Mucosa of stomach (tissue), 1 donor: ENCODE data around the gene HIRA.

Source experiments
- H3K27me3 ChIP-seq: one replicate; pipeline ENCODE4 v1.7.0; 2013; ENCODE audit warnings: mild to moderate bottlenecking, low read length; ENCODE audit not compliant: control insufficient read depth, insufficient read depth
- H3K36me3 ChIP-seq: one replicate; pipeline ENCODE4 v1.7.0; 2013; ENCODE audit warnings: low read length; ENCODE audit not compliant: control insufficient read depth, insufficient read depth
- H3K4me1 ChIP-seq: one replicate; pipeline ENCODE4 v1.7.0; 2013; ENCODE audit warnings: mild to moderate bottlenecking, low read length; ENCODE audit not compliant: control insufficient read depth, insufficient read depth
- H3K4me3 ChIP-seq: one replicate; pipeline ENCODE4 v1.7.0; 2013; ENCODE audit warnings: low read length
- H3K9ac ChIP-seq: one replicate; pipeline ENCODE4 v1.7.0; 2013; ENCODE audit warnings: mild to moderate bottlenecking, low read length, moderate library complexity
- H3K9me3 ChIP-seq: one replicate; pipeline ENCODE4 v1.7.0; 2013; ENCODE audit warnings: mild to moderate bottlenecking, low read length, moderate library complexity; ENCODE audit not compliant: control insufficient read depth
- donor health status: Pancreatic carcinoma.

HIRA gene

DNA sequence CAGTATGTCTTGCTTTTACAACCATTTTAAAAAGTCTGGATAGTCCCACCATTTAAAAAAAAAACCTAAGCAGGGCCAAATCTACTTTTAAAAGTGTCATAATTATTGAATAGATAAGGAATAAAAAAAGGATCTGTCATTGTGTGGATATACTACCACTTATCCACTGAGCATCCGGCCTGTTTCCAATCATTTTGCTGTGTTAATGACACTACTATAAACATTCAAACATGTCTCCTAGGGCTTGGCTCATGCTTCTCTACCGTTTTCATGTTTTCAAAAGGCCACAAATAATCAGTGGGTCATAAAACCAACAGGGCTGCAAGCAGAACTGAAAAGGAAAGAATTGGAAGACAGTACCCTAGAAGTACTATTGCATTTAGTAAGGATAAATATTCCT, 28.5 kb upstream of the HIRA start:
- H3K36me3 ChIP-seq, result peaks cover 17% of the 10 kb centered on the region
- H3K9me3 ChIP-seq, result no peaks in the 10 kb centered on the region
- H3K27me3 ChIP-seq, result no peaks in the 10 kb centered on the region

DNA sequence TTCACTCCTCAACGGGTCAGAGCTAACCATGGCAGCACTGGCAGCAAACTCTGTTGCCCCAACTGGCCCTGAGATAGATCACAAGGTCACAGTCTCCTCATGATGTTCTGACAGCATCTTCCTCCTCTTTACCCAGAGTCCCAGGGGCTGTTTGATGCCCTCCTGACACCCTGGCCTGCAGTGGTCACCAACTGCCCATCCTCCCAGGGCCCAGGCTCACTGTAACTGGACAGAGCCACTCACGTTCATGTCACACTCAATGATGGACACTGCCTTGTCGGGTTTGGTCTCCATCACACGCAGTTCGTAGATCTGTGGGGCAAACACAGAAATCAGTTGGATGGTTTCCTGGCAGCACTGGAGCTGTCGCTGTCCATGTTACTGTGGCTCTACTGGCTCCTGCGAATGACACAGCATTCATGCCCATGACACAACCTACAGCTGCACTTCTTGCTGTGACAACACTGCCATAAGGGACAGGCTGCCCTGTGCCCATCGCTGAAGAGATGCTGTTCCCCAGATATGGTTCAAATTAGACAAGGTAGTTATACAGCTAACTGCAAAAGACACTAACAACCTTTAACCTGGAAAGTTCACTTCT, 26.4 kb upstream of the HIRA start:
- Histone ChIP-seq H3K36me3 (peaks cover 11% of the 10 kb centered on the region), H3K4me3 (no peak overlapping the region), H3K27me3 (no peaks in the 10 kb centered on the region), H3K4me1 (no peaks in the 10 kb centered on the region), H3K9me3 (no peaks in the 10 kb centered on the region), H3K9ac (no peak overlapping the region)

More for the DNA sequence above, 28.5 kb upstream of the HIRA start:
- Histone ChIP-seq H3K9ac (no peak overlapping the region), H3K4me3 (no peak overlapping the region), H3K4me1 (no peaks in the 10 kb centered on the region)

GRCh38 chr22:19456541-19456940, 25.0 kb upstream of the HIRA start:
- Histone ChIP-seq H3K36me3 (peaks cover 11% of the 10 kb centered on the region), H3K4me3 (no peak overlapping the region), H3K9me3 (no peaks in the 10 kb centered on the region), H3K9ac (no peak overlapping the region), H3K4me1 (no peaks in the 10 kb centered on the region), H3K27me3 (no peaks in the 10 kb centered on the region)

DNA sequence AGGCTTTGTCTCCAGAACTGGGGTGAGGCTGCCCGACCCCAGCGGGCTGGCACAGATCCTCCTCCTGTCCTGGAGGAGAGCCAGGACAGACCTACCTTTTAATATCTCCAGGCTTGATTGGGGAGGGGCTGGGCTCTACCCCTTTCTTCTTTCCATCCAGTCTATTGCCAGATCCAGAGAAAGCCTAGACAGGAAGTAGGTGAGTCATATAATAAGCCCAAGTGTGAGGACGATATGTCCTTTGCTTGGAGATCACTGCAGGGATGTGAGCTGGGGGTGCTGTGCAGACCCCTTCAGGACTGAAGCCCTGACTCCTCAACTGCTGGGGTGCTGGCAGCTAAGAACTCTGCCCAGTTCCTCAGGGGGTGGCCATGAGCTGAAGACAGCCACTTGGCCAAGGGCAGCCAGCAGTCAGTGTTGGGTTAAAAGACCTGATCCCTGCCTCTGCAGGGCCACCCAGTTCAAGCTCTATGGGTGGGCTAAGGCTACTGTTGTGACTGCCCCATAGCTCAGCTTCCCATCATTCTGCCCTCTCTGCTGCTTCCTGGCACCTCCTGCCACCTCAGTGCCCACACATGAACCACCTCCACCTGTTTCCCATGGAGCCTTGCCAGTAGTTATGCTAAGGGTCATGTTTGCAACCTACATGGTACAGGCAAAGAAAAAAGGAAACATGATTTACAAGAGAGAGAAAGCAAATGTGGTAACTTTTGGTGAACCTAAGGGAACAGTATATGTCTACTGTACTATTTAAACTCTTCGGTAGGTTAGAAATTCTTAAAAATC, 24.2 kb upstream of the HIRA start:
- H3K9me3 ChIP-seq, result no peaks in the 10 kb centered on the region
- H3K9ac ChIP-seq, result no peak overlapping the region
- no peaks in the 10 kb centered on the region for H3K27me3 ChIP-seq
- no peak overlapping the region for H3K4me3 ChIP-seq
- H3K36me3 ChIP-seq, result peaks cover 11% of the 10 kb centered on the region
- no peaks in the 10 kb centered on the region for H3K4me1 ChIP-seq

GRCh38 chr22:19455033-19455432, 23.5 kb upstream of the HIRA start:
- Histone ChIP-seq H3K9me3 (no peaks in the 10 kb centered on the region), H3K36me3 (peaks cover 11% of the 10 kb centered on the region), H3K9ac (no peak overlapping the region), H3K4me1 (no peaks in the 10 kb centered on the region), H3K4me3 (no peak overlapping the region), H3K27me3 (no peaks in the 10 kb centered on the region)

- Histone ChIP-seq H3K36me3 (peaks cover 11% of the 10 kb centered on the region), H3K9ac (no peak overlapping the region), H3K4me1 (no peaks in the 10 kb centered on the region), H3K9me3 (no peaks in the 10 kb centered on the region), H3K4me3 (no peak overlapping the region), H3K27me3 (no peaks in the 10 kb centered on the region)
Measured at GRCh38 chr22:19454156-19454555, 22.6 kb upstream of the HIRA start.

GRCh38 chr22:19453718-19454117, 22.2 kb upstream of the HIRA start:
- Histone ChIP-seq H3K9me3 (no peaks in the 10 kb centered on the region), H3K9ac (no peak overlapping the region), H3K4me1 (no peaks in the 10 kb centered on the region), H3K27me3 (no peaks in the 10 kb centered on the region), H3K36me3 (peaks cover 11% of the 10 kb centered on the region), H3K4me3 (no peak overlapping the region)

- H3K27me3 ChIP-seq, result no peaks in the 10 kb centered on the region
- H3K36me3 ChIP-seq, result peaks cover 9% of the 10 kb centered on the region
- no peaks in the 10 kb centered on the region for H3K9me3 ChIP-seq
- no peak overlapping the region for H3K4me3 ChIP-seq
- H3K4me1 ChIP-seq, result peaks cover 8% of the 10 kb centered on the region
- H3K9ac ChIP-seq, result no peak overlapping the region
Measured at GRCh38 chr22:19451570-19451969, 20.0 kb upstream of the HIRA start.

- no peaks in the 10 kb centered on the region for H3K9me3 ChIP-seq
- H3K36me3 ChIP-seq, result peaks cover 6% of the 10 kb centered on the region
- H3K4me3 ChIP-seq, result no peak overlapping the region
Measured at GRCh38 chr22:19450363-19451175, 19.0 kb upstream of the HIRA start.

GRCh38 chr22:19449422-19449767, 17.9 kb upstream of the HIRA start:
- H3K36me3 ChIP-seq, result no peaks in the 10 kb centered on the region
- H3K9ac ChIP-seq, result no peak overlapping the region
- H3K4me1 ChIP-seq, result peaks cover 19% of the 10 kb centered on the region
- H3K9me3 ChIP-seq, result no peaks in the 10 kb centered on the region
- no peaks in the 10 kb centered on the region for H3K27me3 ChIP-seq
- H3K4me3 ChIP-seq, result no peak overlapping the region

More at GRCh38 chr22:19450363-19451175, 19.0 kb upstream of the HIRA start:
- no peak overlapping the region for H3K9ac ChIP-seq
- H3K27me3 ChIP-seq, result no peaks in the 10 kb centered on the region
- peaks cover 12% of the 10 kb centered on the region for H3K4me1 ChIP-seq

DNA sequence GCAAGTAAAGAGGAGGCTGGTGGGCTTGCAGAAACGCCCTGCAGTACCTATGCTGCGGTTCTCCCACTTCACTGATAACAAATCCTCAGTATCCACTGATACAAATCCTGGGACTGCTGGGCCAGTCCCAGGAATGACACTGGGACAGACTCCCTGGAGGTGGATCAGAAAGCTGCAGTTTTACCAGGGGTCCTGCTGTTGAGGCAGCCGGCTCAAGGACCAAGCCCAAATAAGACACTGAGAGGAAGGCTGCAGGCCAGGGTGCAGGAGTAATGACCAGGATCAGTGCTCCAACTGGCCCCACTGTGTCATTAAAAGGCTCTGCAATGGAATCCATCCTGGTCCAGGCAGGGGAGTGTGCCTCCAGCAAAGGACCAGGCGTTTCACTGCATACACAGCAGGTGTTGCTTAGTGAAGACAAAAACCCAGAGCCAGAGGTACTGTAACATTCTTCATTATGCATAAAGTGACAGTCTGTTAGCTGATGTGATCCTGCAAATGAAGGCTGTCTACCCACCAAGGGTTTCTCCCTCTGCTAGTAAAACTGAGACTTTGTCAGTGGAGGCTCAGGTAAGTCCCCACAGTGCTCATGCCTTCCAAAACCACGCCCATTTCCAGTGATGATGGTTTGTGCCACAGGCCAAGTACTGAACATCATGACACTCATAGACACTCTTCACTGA, 17.3 kb upstream of the HIRA start:
- peaks cover 19% of the 10 kb centered on the region for H3K4me1 ChIP-seq
- H3K9ac ChIP-seq, result no peak overlapping the region
- H3K4me3 ChIP-seq, result no peak overlapping the region
- peaks cover under 1% of the 10 kb centered on the region for H3K36me3 ChIP-seq
- no peaks in the 10 kb centered on the region for H3K27me3 ChIP-seq
- H3K9me3 ChIP-seq, result no peaks in the 10 kb centered on the region
